Liver (tissue), 9 donors: Measurements from ENCODE around the gene TIMP3. TPM values are rescaled to one million over a fixed set of nuclear protein-coding genes. Genes with fewer than 3 reads are reported as not detected.

Experiments used
- DNase-seq: peaks from one replicate; pipeline ENCODE4 v3.0.0-alpha.2; 2017; ENCODE audit warnings: low spot score
- H3K27ac ChIP-seq, 2 donors: one replicate each; pipeline ENCODE4 v1.7.0; 2013; ENCODE audit warnings: inconsistent platforms in 2 of 2, low read length in 2 of 2, control low read depth in 1 of 2, low read depth in 1 of 2, mild to moderate bottlenecking in 1 of 2
- H3K27me3 ChIP-seq, 4 donors: one replicate each; pipeline versions ENCODE4 v1.6.1 to v1.7.0; 2013; ENCODE audit warnings: low read length in 3 of 4, inconsistent platforms in 1 of 4, mild to moderate bottlenecking in 1 of 4, moderate library complexity in 1 of 4; ENCODE audit not compliant: control insufficient read depth in 4 of 4, insufficient read depth in 4 of 4
- H3K36me3 ChIP-seq, 4 donors: one replicate each; pipeline versions ENCODE4 v1.6.1 to v1.7.0; 2013; ENCODE audit warnings: low read length in 3 of 4, mild to moderate bottlenecking in 3 of 4, low read depth in 1 of 4, moderate library complexity in 1 of 4; ENCODE audit not compliant: control insufficient read depth in 4 of 4, insufficient read depth in 3 of 4
- H3K4me1 ChIP-seq, 4 donors: one replicate each; pipeline versions ENCODE4 v1.6.1 to v1.7.0; 2013; ENCODE audit warnings: low read length in 3 of 4, mild to moderate bottlenecking in 3 of 4, moderate library complexity in 1 of 4; ENCODE audit not compliant: control insufficient read depth in 4 of 4, insufficient read depth in 4 of 4
- H3K4me3 ChIP-seq, 3 donors: one replicate each; pipeline versions ENCODE4 v1.6.1 to v1.7.0; 2013; ENCODE audit warnings: low read length in 3 of 3, control low read depth in 1 of 3, low read depth in 1 of 3, mild to moderate bottlenecking in 1 of 3
- H3K9ac ChIP-seq, 2 donors: one replicate each; pipeline ENCODE4 v1.7.0; 2013; ENCODE audit warnings: low read length in 2 of 2, mild to moderate bottlenecking in 2 of 2, moderate library complexity in 2 of 2, control low read depth in 1 of 2, low read depth in 1 of 2
- H3K9me3 ChIP-seq, 4 donors: one replicate each; pipeline versions ENCODE4 v1.6.1 to v1.7.0; 2013; ENCODE audit warnings: low read length in 3 of 4; ENCODE audit not compliant: control insufficient read depth in 4 of 4
- FOXA1 ChIP-seq: IDR thresholded peaks from 2 replicates; pipeline ENCODE4 v1.6.1; 2016; ENCODE audit warnings: antibody characterized with exemption
- FOXA2 ChIP-seq: IDR thresholded peaks from 2 replicates; pipeline ENCODE4 v1.6.1; 2016; ENCODE audit warnings: antibody characterized with exemption
- GABPA ChIP-seq, 2 donors: IDR thresholded peaks in 1 of 2; conservative IDR thresholded peaks in 1 of 2; 2 replicates each; pipeline ENCODE4 v1.6.1; 2016; ENCODE audit warnings: antibody characterized with exemption in 2 of 2, mild to moderate bottlenecking in 1 of 2, moderate library complexity in 1 of 2
- HNF4A ChIP-seq, 2 donors: conservative IDR thresholded peaks; 2 replicates each; pipeline ENCODE4 v1.6.1; 2016; ENCODE audit warnings: antibody characterized with exemption in 2 of 2, mild to moderate bottlenecking in 2 of 2
- HNF4G ChIP-seq: IDR thresholded peaks from 2 replicates; pipeline ENCODE4 v1.6.1; 2016; ENCODE audit warnings: antibody characterized with exemption
- JUND ChIP-seq, 2 donors: IDR thresholded peaks; 2 replicates each; pipeline ENCODE4 v1.6.1; 2016; ENCODE audit warnings: antibody characterized with exemption in 2 of 2
- MAX ChIP-seq: IDR thresholded peaks from 2 replicates; pipeline ENCODE4 v1.6.1; 2016; ENCODE audit warnings: antibody characterized with exemption
- NR2F2 ChIP-seq: IDR thresholded peaks from 2 replicates; pipeline ENCODE4 v1.6.1; 2016; ENCODE audit warnings: antibody characterized with exemption
- RAD21 ChIP-seq, 2 donors: IDR thresholded peaks; 2 replicates each; pipeline ENCODE4 v1.6.1; 2016; ENCODE audit warnings: antibody characterized with exemption in 2 of 2, mild to moderate bottlenecking in 2 of 2
- RXRA ChIP-seq, 2 donors: IDR thresholded peaks; 2 replicates each; pipeline ENCODE4 v1.6.1; 2017 to 2018; ENCODE audit warnings: antibody characterized with exemption in 2 of 2, mild to moderate bottlenecking in 1 of 2
- SP1 ChIP-seq: IDR thresholded peaks from 2 replicates; pipeline ENCODE4 v1.6.1; 2018; ENCODE audit warnings: antibody characterized with exemption, mild to moderate bottlenecking
- TAF1 ChIP-seq: conservative IDR thresholded peaks from 2 replicates; pipeline ENCODE4 v1.6.1; 2016; ENCODE audit warnings: antibody characterized with exemption, mild to moderate bottlenecking
- YY1 ChIP-seq: IDR thresholded peaks from 2 replicates; pipeline ENCODE4 v1.6.1; 2016; ENCODE audit warnings: antibody characterized with exemption, mild to moderate bottlenecking
- ZBTB33 ChIP-seq: IDR thresholded peaks from 2 replicates; pipeline ENCODE4 v1.6.1; 2016; ENCODE audit warnings: antibody characterized with exemption
- WGBS: extraction: QIAGEN DNeasy Blood & Tissue Kit; methylation state at CpG from one replicate; pipeline ENCODE4 v1.1.7; 2013; 5-methylcytosine and 5-hydroxymethylcytosine counted together
- polyA plus RNA-seq, 2 donors: library from polyadenylated mRNA; stranded (reverse) in 1 of 2; unstranded in 1 of 2; fragments of 200-250 nt in 1 of 2; fragments of >200 nt in 1 of 2; fragmentation: Nextera tagmentation in 1 of 2; extraction: Ambion mirVana in 1 of 2; gene quantifications; one replicate each; pipeline versions ENCODE4 v1.2.1 to v1.2.3, GENCODE V29; 2013 to 2015
- total RNA-seq, 2 donors: library from RNA; depleted of rRNA; stranded (reverse); fragments of >200 nt; gene quantifications; one replicate each; pipeline ENCODE4 v1.2.3, GENCODE V29; 2014
- TF ChIP-seq, protein P1 (sequence below): fragments of 150-350 bp; IDR thresholded peaks from 2 replicates; pipeline ENCODE4 v1.5.1; 2017; ENCODE audit warnings: improper control_type of control experiment, low read depth, low read length; ENCODE audit not compliant: missing input control
- TF ChIP-seq, protein P2 (sequence below): IDR thresholded peaks from 2 replicates; pipeline ENCODE4 v1.6.1; 2016; ENCODE audit warnings: antibody characterized with exemption, mild to moderate bottlenecking
- TF ChIP-seq, protein P3 (sequence below): IDR thresholded peaks from 2 replicates; pipeline ENCODE4 v1.6.1; 2016; ENCODE audit warnings: antibody characterized with exemption
- donor health status: healthy.
- donor health status: healthy.
- donor health status: healthy.
- donor health status: healthy.
- donor health status: healthy.

The TIMP3 gene
- total and polyA plus RNA-seq, 4 donors, result 28.0 to 44.0 (median 31.2) TPM

GRCh38 chr22:32804531-32805360, 3.2 kb downstream of the TIMP3 start:
- H3K9me3 ChIP-seq, result no peaks in the 10 kb centered on the region
- H3K4me3 ChIP-seq, result peak overlapping the region in 1 of 3 donors; percentile 10
- peaks cover 3 to 48% (median 34%) of the 10 kb centered on the region in 4 donors for H3K4me1 ChIP-seq
- TF ChIP-seq MAX (no peak), HNF4G (no peak), GABPA (IDR thresholded peaks at IDR 0.05 in 1 of 2, conservative IDR thresholded peaks at IDR 0.05 in 1 of 2) (no peak), ZBTB33 (no peak), FOXA1 (no peak), TAF1 (no peak), NR2F2 (no peak), HNF4A (conservative IDR thresholded peaks at IDR 0.05) (no peak), SP1 (no peak), JUND (IDR thresholded peaks at IDR 0.05) (no peak), RAD21 (IDR thresholded peaks at IDR 0.05) (no peak), YY1 (no peak), RXRA (IDR thresholded peaks at IDR 0.05) (no peak), FOXA2 (no peak)
- TF ChIP-seq, protein P1, sequence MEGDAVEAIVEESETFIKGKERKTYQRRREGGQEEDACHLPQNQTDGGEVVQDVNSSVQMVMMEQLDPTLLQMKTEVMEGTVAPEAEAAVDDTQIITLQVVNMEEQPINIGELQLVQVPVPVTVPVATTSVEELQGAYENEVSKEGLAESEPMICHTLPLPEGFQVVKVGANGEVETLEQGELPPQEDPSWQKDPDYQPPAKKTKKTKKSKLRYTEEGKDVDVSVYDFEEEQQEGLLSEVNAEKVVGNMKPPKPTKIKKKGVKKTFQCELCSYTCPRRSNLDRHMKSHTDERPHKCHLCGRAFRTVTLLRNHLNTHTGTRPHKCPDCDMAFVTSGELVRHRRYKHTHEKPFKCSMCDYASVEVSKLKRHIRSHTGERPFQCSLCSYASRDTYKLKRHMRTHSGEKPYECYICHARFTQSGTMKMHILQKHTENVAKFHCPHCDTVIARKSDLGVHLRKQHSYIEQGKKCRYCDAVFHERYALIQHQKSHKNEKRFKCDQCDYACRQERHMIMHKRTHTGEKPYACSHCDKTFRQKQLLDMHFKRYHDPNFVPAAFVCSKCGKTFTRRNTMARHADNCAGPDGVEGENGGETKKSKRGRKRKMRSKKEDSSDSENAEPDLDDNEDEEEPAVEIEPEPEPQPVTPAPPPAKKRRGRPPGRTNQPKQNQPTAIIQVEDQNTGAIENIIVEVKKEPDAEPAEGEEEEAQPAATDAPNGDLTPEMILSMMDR, result no peak
- TF ChIP-seq, protein P2, sequence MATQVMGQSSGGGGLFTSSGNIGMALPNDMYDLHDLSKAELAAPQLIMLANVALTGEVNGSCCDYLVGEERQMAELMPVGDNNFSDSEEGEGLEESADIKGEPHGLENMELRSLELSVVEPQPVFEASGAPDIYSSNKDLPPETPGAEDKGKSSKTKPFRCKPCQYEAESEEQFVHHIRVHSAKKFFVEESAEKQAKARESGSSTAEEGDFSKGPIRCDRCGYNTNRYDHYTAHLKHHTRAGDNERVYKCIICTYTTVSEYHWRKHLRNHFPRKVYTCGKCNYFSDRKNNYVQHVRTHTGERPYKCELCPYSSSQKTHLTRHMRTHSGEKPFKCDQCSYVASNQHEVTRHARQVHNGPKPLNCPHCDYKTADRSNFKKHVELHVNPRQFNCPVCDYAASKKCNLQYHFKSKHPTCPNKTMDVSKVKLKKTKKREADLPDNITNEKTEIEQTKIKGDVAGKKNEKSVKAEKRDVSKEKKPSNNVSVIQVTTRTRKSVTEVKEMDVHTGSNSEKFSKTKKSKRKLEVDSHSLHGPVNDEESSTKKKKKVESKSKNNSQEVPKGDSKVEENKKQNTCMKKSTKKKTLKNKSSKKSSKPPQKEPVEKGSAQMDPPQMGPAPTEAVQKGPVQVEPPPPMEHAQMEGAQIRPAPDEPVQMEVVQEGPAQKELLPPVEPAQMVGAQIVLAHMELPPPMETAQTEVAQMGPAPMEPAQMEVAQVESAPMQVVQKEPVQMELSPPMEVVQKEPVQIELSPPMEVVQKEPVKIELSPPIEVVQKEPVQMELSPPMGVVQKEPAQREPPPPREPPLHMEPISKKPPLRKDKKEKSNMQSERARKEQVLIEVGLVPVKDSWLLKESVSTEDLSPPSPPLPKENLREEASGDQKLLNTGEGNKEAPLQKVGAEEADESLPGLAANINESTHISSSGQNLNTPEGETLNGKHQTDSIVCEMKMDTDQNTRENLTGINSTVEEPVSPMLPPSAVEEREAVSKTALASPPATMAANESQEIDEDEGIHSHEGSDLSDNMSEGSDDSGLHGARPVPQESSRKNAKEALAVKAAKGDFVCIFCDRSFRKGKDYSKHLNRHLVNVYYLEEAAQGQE, result no peak
- TF ChIP-seq, protein P3, sequence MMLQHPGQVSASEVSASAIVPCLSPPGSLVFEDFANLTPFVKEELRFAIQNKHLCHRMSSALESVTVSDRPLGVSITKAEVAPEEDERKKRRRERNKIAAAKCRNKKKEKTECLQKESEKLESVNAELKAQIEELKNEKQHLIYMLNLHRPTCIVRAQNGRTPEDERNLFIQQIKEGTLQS, result no peak
- H3K27ac ChIP-seq, result no peak overlapping the region
- 74% methylated on average over 14 of the region's 14 CpGs for WGBS
- DNase-seq, result no peak
- H3K27me3 ChIP-seq, result no peaks in the 10 kb centered on the region
- no peak overlapping the region for H3K9ac ChIP-seq
- no peaks in the 10 kb centered on the region for H3K36me3 ChIP-seq
